Activated CD4-positive, CD25-positive, alpha-beta regulatory T cell treated with anti-CD3 and anti-CD28 coated beads, Interleukin-2, amount 50 U/mL, for 72 hours (primary cell): ENCODE measurements around the gene UCK1.
"Not testable (repeated sequence)": the region's sequence is repeated elsewhere in the genome, so short reads cannot be mapped to it uniquely, and the experiment has no call there.

ENCODE experiments used
- DNase-seq: peaks from one replicate; pipeline ENCODE4 v3.0.0; 2021

Gene UCK1

GRCh38 chr9:131523451-131524435, 7.3 kb downstream of the UCK1 start:
- DNase-seq, result no peak

- no peak for DNase-seq
These were observed 8.0 kb downstream of the UCK1 start for GRCh38 chr9:131523086-131523388.

- DNase-seq, result no peak
These were observed 8.6 kb downstream of the UCK1 start for GRCh38 chr9:131522257-131523085.

GRCh38 chr9:131521822-131522221, 9.2 kb downstream of the UCK1 start:
- no peak for DNase-seq

GRCh38 chr9:131521203-131521602, 9.9 kb downstream of the UCK1 start:
- no peak for DNase-seq

GRCh38 chr9:131520503-131520902, 10.6 kb downstream of the UCK1 start:
- no peak for DNase-seq

- DNase-seq, result no peak
These were observed 12.5 kb downstream of the UCK1 start for GRCh38 chr9:131518553-131518952.

GRCh38 chr9:131517761-131518190, 13.3 kb downstream of the UCK1 start:
- DNase-seq, result no peak

GRCh38 chr9:131516930-131517329, 14.1 kb downstream of the UCK1 start:
- DNase-seq, result no peak

- DNase-seq, result no peak
These were observed 15.0 kb downstream of the UCK1 start for GRCh38 chr9:131516100-131516499.

GRCh38 chr9:131515559-131516031, 15.5 kb downstream of the UCK1 start:
- DNase-seq, result not testable (repeated sequence)

- DNase-seq, result no peak
These were observed 17.9 kb downstream of the UCK1 start for GRCh38 chr9:131513177-131513576.

GRCh38 chr9:131511880-131512279, 19.2 kb downstream of the UCK1 start:
- no peak for DNase-seq

- no peak for DNase-seq
These were observed 19.6 kb downstream of the UCK1 start for GRCh38 chr9:131511416-131511815.

GRCh38 chr9:131505012-131505411, 26.1 kb downstream of the UCK1 start:
- no peak for DNase-seq

GRCh38 chr9:131503626-131504465, 27.2 kb downstream of the UCK1 start:
- DNase-seq, result peak; percentile 61

- peak; percentile 90 for DNase-seq
These were observed 28.1 kb downstream of the UCK1 start, which contains the start of gene POMT1 for GRCh38 chr9:131502781-131503625. TSS of gene POMT1 (plus strand) at chr9:131502918. CDS start at chr9:131504219, 1,301 bp downstream.

GRCh38 chr9:131500939-131501541, 30.0 kb downstream of the UCK1 start:
- DNase-seq, result peak; percentile 43

GRCh38 chr9:131500377-131500776, 30.7 kb downstream of the UCK1 start:
- DNase-seq, result peak; percentile 63

GRCh38 chr9:131499254-131499767, 31.8 kb downstream of the UCK1 start:
- no peak for DNase-seq

- no peak for DNase-seq
These were observed 34.1 kb downstream of the UCK1 start for GRCh38 chr9:131496844-131497405.
